Adrenal gland (tissue), 12 donors: ENCODE data around the gene CD2. TPM values are rescaled to one million over a fixed set of nuclear protein-coding genes. Genes with fewer than 3 reads are reported as not detected.

Experiments
- DNase-seq, 7 donors: peaks; one replicate each; pipeline ENCODE4 v3.0.0-alpha.2; 2019 to 2020
- H3K27ac ChIP-seq, 5 donors: fragments of 200-600 bp; sonication (generic) in 4 of 5; 1 replicate in 3 of 5; 2 replicates in 2 of 5; pipeline versions ENCODE4 v1.5.1 to v1.8.0; 2016 to 2020; ENCODE audit warnings: mild to moderate bottlenecking in 1 of 5
- H3K27me3 ChIP-seq: fragments of 200-600 bp; 2 replicates; pipeline ENCODE4 v1.8.0; 2021
- H3K36me3 ChIP-seq, 2 donors: fragments of 200-600 bp; replicated peaks in 1 of 2; 1 replicate in 1 of 2; 2 replicates in 1 of 2; pipeline versions ENCODE4 v1.5.1 to v1.8.0; 2018 to 2022
- H3K4me1 ChIP-seq, 2 donors: fragments of 200-600 bp; replicated peaks in 1 of 2; 1 replicate in 1 of 2; 2 replicates in 1 of 2; pipeline versions ENCODE4 v1.5.1 to v1.8.0; 2018 to 2021
- H3K4me3 ChIP-seq, 4 donors: fragments of 200-600 bp; sonication (generic) in 3 of 4; one replicate each; pipeline ENCODE4 v1.5.1; 2016 to 2018
- H3K9me3 ChIP-seq, 3 donors: fragments of 200-600 bp; sonication (generic) in 1 of 3; replicated peaks in 1 of 3; 1 replicate in 2 of 3; 2 replicates in 1 of 3; pipeline versions ENCODE4 v1.5.1 to v1.8.0; 2016 to 2021
- POLR2A ChIP-seq, 2 donors: fragments of 450-650 bp; IDR thresholded peaks; one replicate each; pipeline ENCODE4 v1.6.1; 2017; ENCODE audit warnings: antibody characterized with exemption in 2 of 2, mild to moderate bottlenecking in 2 of 2, moderate library complexity in 1 of 2
- WGBS, 4 donors: extraction: QIAGEN DNeasy Blood & Tissue Kit in 2 of 4; methylation state at CpG; one replicate each; pipeline versions ENCODE4 v1.1.5 to v1.1.7; 2013 to 2017; 5-methylcytosine and 5-hydroxymethylcytosine counted together
- intact Hi-C, 2 donors: fragments of 100-400 bp; cut with DNase I; formaldehyde crosslinking; loops; one replicate each; pipeline versions ENCODE4 v1.14.1 to v1.15.0; 2022 to 2023
- polyA plus RNA-seq, 3 donors: library from polyadenylated mRNA; stranded (reverse); fragments of 200-250 nt in 2 of 3; fragments of 350-450 nt in 1 of 3; fragmentation: Illumina TruSeq in 1 of 3; extraction: RNeasy Lipid Tissue Mini Kit (QIAGEN cat#74804) in 1 of 3; gene quantifications; one replicate each; pipeline ENCODE4 v1.2.3, GENCODE V29; 2013 to 2014
- total RNA-seq, 9 donors: library from RNA; depleted of rRNA in 4 of 9; stranded (reverse); fragments of >200 nt in 4 of 9; fragments of 120-200 nt in 1 of 9; fragmentation: NEBNext Ultra II Directional in 1 of 9; extraction: Animal tissue kit (Norgen Biotek cat#: 25700) in 1 of 9; gene quantifications; one replicate each; pipeline versions ENCODE4 v1.1.0 to v1.2.4, GENCODE V29; 2013 to 2023
- TF ChIP-seq, protein P1 (sequence below), 6 experiments: fragments of 450-650 bp in 4 of 6; fragments of 200-600 bp in 2 of 6; sonication (generic) in 1 of 6; IDR thresholded peaks; 1 replicate in 5 of 6; 2 replicates in 1 of 6; pipeline versions ENCODE4 v1.5.1 to v1.8.0; 2016 to 2021; ENCODE audit warnings: antibody characterized with exemption in 6 of 6, mild to moderate bottlenecking in 2 of 6, moderate library complexity in 1 of 6
- donor health status: healthy with polysubstance abuse.
- donor health status: Bipolar disorder and iron deficiency.
- donor health status: DM: yes; HTN: yes; CAD: no.
- donor health status: DM: no; HTN: no; CAD: no.
- donor health status: DM: no; HTN: no; CAD: no.
- donor health status: DM: yes; HTN: yes; CAD: no.

Gene CD2
- total and polyA plus RNA-seq, 12 donors, result 0.18 to 6.7 (median 1.3) TPM

DNA sequence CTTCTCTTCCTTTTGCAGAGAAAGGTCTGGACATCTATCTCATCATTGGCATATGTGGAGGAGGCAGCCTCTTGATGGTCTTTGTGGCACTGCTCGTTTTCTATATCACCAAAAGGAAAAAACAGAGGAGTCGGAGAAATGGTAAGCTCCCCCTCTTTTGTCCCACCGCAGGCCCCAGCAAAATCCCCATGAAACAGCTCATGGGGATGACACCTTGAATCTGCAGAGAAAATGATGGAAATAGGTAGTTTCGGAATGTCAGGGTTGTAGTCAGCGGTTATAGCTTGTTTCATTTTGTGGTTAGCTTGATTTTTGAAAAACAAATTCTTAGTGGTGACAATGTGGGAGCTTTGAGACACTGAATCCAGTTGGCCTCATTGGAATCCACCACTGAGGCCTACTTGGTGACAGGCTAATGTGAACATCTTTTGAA is 10.3 kb downstream of the CD2 start:
- H3K36me3 ChIP-seq, result no peaks in the 10 kb centered on the region
- DNase-seq, result no peak
- H3K9me3 ChIP-seq, result no peaks in the 10 kb centered on the region
- no peaks in the 10 kb centered on the region for H3K4me1 ChIP-seq
- TF ChIP-seq, protein P1, sequence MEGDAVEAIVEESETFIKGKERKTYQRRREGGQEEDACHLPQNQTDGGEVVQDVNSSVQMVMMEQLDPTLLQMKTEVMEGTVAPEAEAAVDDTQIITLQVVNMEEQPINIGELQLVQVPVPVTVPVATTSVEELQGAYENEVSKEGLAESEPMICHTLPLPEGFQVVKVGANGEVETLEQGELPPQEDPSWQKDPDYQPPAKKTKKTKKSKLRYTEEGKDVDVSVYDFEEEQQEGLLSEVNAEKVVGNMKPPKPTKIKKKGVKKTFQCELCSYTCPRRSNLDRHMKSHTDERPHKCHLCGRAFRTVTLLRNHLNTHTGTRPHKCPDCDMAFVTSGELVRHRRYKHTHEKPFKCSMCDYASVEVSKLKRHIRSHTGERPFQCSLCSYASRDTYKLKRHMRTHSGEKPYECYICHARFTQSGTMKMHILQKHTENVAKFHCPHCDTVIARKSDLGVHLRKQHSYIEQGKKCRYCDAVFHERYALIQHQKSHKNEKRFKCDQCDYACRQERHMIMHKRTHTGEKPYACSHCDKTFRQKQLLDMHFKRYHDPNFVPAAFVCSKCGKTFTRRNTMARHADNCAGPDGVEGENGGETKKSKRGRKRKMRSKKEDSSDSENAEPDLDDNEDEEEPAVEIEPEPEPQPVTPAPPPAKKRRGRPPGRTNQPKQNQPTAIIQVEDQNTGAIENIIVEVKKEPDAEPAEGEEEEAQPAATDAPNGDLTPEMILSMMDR (IDR thresholded peaks at IDR 0.05), result no peak
- no peak for TF ChIP-seq POLR2A (IDR thresholded peaks at IDR 0.05)
- no peak overlapping the region for H3K27ac ChIP-seq
- intact Hi-C loops, result no loop called here
- H3K4me3 ChIP-seq, result no peak overlapping the region
- H3K27me3 ChIP-seq, result no peaks in the 10 kb centered on the region
- WGBS, 4 donors, result 87 to 93% (median 89%) methylated on average over 5 of the region's 5 CpGs

DNA sequence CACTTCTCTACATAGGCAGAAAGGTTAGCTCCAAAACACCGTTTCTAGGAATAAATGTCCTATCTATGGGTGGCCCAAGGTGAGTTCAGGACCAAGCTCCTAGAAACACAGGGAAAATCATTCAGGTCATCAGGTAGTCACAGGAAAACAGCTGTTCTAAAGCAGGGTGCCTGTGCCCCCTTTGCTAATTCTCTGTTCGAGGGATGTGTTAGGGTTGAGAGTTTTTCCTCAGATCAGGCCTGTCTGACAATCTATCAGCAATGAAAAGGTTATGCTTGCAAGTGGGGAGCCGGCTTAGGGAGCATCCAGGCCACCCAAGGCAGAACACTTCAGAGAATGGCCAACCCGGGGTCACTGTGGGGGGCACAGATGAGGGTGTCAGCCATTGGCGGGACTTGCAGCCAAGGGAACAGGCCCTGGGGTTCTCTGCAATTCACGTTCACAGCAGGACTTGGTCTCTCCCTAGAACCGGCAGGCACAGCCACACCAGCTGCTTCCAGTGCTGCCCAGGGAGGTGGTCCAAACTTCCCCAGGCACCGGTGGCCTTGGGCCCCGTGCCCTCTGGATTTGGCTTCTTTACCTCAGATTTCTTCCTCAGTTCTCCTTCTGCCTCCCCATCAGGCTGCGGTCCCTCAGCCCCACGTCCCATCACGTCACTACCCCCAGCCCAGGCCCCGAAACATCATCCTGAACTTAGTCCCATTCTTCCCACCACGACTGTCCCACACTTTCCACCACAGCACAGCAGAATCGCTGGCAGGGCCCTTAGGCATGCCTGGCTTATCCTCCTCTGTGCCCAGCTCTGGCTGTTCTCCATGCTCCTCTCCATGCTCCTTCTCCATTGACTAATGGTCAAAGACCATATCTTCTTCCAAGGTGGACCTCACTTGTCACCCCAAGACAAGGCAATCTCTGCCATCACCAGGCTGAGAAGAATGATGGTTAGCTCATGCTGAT is 11.0 kb downstream of the CD2 start:
- H3K27ac ChIP-seq, result no peak overlapping the region

DNA sequence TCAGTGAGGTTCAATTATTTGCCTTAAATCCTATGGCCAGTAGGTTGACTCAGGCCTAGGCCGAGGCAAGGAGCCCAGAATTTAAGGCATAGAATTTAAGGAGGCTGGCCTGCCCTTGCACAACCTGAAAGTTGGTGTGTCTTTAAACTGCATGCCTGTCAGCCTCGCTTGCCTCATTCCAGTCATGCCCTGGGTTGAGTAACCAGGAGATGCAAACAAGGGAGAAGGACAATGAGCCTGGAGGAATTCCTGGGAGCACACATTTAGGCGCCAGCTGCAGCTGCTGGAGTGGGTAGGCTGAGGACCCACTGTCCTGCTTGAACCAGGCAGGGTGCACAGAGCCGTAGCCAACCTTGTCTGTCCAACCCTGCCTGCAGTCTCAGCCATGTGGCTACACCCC is 11.7 kb downstream of the CD2 start:
- H3K27ac ChIP-seq, result no peak overlapping the region
- no peak overlapping the region for H3K4me3 ChIP-seq
- H3K4me1 ChIP-seq, result no peaks in the 10 kb centered on the region
- intact Hi-C loops, result no loop called here
- no peaks in the 10 kb centered on the region for H3K36me3 ChIP-seq
- no peaks in the 10 kb centered on the region for H3K27me3 ChIP-seq
- DNase-seq, result no peak
- WGBS, 4 donors, result 84 to 97% (median 92%) methylated on average over 2 to 4 of the region's 4 CpGs
- TF ChIP-seq, protein P1 (IDR thresholded peaks at IDR 0.05), result no peak
- no peak for TF ChIP-seq POLR2A (IDR thresholded peaks at IDR 0.05)
- no peaks in the 10 kb centered on the region for H3K9me3 ChIP-seq

More for the DNA sequence above, 11.0 kb downstream of the CD2 start:
- DNase-seq, result no peak
- Histone ChIP-seq H3K4me1 (no peaks in the 10 kb centered on the region), H3K36me3 (no peaks in the 10 kb centered on the region), H3K4me3 (no peak overlapping the region), H3K27me3 (no peaks in the 10 kb centered on the region), H3K9me3 (no peaks in the 10 kb centered on the region)
- whole genome bisulfite sequencing, 4 donors, result 84 to 94% (median 87%) methylated on average over 10 to 15 of the region's 15 CpGs
- intact Hi-C loops, result no loop called here
- no peak for TF ChIP-seq POLR2A (IDR thresholded peaks at IDR 0.05)
- TF ChIP-seq, protein P1 (IDR thresholded peaks at IDR 0.05), result no peak

DNA sequence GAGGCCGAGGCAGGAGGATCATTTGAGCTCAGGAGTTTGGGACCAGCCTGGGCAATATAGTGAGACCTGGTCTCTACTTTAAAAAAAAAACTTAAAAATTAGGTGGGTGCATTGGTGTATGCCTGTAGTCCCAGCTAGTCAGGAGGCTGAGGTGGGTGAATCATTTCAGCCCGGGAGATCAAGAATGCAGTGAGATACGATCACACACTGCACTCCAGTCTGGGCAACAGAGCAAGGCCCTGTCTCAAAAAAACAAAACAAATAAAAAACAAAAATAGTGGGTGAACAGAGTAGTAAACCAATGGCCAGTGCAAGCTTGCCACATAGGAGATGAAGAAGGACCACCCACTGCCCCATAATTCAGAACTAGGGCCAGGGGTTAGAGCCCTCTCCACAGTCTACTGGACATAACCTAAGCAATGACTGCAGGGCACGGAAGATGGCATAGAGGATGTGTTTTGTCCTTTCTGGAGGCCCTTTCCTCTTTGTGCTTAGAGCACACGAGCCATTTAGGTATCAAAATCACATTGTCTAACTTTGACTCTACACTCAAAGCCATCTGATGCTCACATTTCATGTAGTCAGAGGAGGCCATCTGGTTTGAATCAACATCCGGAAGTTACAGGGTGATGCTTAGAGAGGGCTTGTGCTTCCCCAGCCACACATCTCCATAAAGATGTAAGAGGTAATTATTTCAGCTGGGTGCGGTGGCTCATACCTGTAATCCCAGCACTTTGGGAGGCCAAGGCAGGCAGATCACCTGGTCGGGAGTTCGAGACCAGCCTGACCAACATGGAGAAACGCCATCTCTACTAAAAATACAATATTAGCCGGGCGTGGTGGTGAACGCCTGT is 12.6 kb downstream of the CD2 start:
- Histone ChIP-seq H3K4me1 (no peaks in the 10 kb centered on the region), H3K9me3 (no peaks in the 10 kb centered on the region), H3K27ac (no peak overlapping the region), H3K4me3 (no peak overlapping the region), H3K36me3 (no peaks in the 10 kb centered on the region), H3K27me3 (no peaks in the 10 kb centered on the region)
- intact Hi-C loops, result no loop called here
- no peak for DNase-seq
- 87 to 95% (median 91%) methylated on average over 13 of the region's 13 CpGs for WGBS, 4 donors
- TF ChIP-seq, protein P1 (IDR thresholded peaks at IDR 0.05), result no peak
- no peak for TF ChIP-seq POLR2A (IDR thresholded peaks at IDR 0.05)
